Neural progenitor cell (in vitro differentiated cells): ENCODE data around the gene FCRL3. TPM values are rescaled to one million over a fixed set of nuclear protein-coding genes. Genes with fewer than 3 reads are reported as not detected.

Source experiments
- DNase-seq: peaks from one replicate; pipeline ENCODE4 v3.0.0-alpha.2; 2016; ENCODE audit warnings: low spot score
- H2AFZ ChIP-seq: fragments of 200-600 bp; sonication (generic); replicated peaks from 2 replicates; pipeline ENCODE4 v1.6.1; 2016; ENCODE audit warnings: antibody characterized with exemption
- H3F3A ChIP-seq: fragments of 200-600 bp; sonication (generic); 2 replicates; pipeline ENCODE4 v1.6.1; 2016; ENCODE audit warnings: antibody characterized with exemption, low read depth
- H3K27ac ChIP-seq: fragments of 200-600 bp; sonication (generic); 2 replicates; pipeline ENCODE4 v1.5.1; 2016; ENCODE audit warnings: mild to moderate bottlenecking
- H3K27me3 ChIP-seq: fragments of 200-600 bp; sonication (generic); 2 replicates; pipeline ENCODE4 v1.6.1; 2016; ENCODE audit warnings: mild to moderate bottlenecking, moderate library complexity
- H3K36me3 ChIP-seq: fragments of 200-600 bp; sonication (generic); 2 replicates; pipeline ENCODE4 v1.5.1; 2016
- H3K4me1 ChIP-seq: fragments of 200-600 bp; sonication (generic); 2 replicates; pipeline ENCODE4 v1.6.1; 2016; ENCODE audit warnings: mixed run types
- H3K4me2 ChIP-seq: fragments of 200-600 bp; sonication (generic); 2 replicates; pipeline ENCODE4 v1.6.1; 2016
- H3K4me3 ChIP-seq: fragments of 200-600 bp; sonication (generic); 2 replicates; pipeline ENCODE4 v1.5.1; 2016
- H3K79me2 ChIP-seq: fragments of 200-600 bp; sonication (generic); 2 replicates; pipeline ENCODE4 v1.6.1; 2016; ENCODE audit warnings: low read depth
- H3K9ac ChIP-seq: fragments of 200-600 bp; sonication (generic); 2 replicates; pipeline ENCODE4 v1.6.1; 2016
- H3K9me3 ChIP-seq: fragments of 200-600 bp; sonication (generic); 2 replicates; pipeline ENCODE4 v1.5.1; 2016; ENCODE audit warnings: low read depth
- H4K20me1 ChIP-seq: fragments of 200-600 bp; sonication (generic); 2 replicates; pipeline ENCODE4 v1.6.1; 2016; ENCODE audit warnings: low read depth
- H3K27ac Mint-ChIP-seq: 3 replicates; pipeline ENCODE4 v1.8.0; 2021; ENCODE audit warnings: mixed read lengths
- H3K27me3 Mint-ChIP-seq: 2 replicates; pipeline ENCODE4 v1.8.0; 2022; ENCODE audit warnings: low read depth, mild to moderate bottlenecking, inconsistent platforms, moderate library complexity, mixed read lengths; ENCODE audit not compliant: insufficient read depth
- H3K36me3 Mint-ChIP-seq: 3 replicates; pipeline ENCODE4 v1.8.0; 2021; ENCODE audit warnings: mixed read lengths
- H3K4me1 Mint-ChIP-seq: 3 replicates; pipeline ENCODE4 v1.8.0; 2021; ENCODE audit warnings: mixed read lengths
- H3K4me3 Mint-ChIP-seq: 3 replicates; pipeline ENCODE4 v1.8.0; 2021; ENCODE audit warnings: mild to moderate bottlenecking, moderate library complexity, mixed read lengths
- H3K9me3 Mint-ChIP-seq: 3 replicates; pipeline ENCODE4 v1.8.0; 2020; ENCODE audit warnings: mixed read lengths
- CTCF ChIP-seq: fragments of 200-600 bp; sonication (generic); IDR thresholded peaks from 2 replicates; pipeline ENCODE4 v1.5.1; 2017; ENCODE audit warnings: antibody characterized with exemption, mild to moderate bottlenecking
- EZH2 ChIP-seq: fragments of 200-600 bp; sonication (generic); IDR thresholded peaks from 2 replicates; pipeline ENCODE4 v1.6.1; 2017; ENCODE audit warnings: antibody characterized with exemption, mild to moderate bottlenecking, moderate library complexity
- EZH2phosphoT487 ChIP-seq: fragments of 200-600 bp; sonication (generic); IDR thresholded peaks from 2 replicates; pipeline ENCODE4 v1.6.1; 2017; ENCODE audit warnings: antibody characterized with exemption
- total RNA-seq: library from RNA; depleted of rRNA; stranded (reverse); fragments of >200 nt; gene quantifications from 2 replicates; pipeline ENCODE4 v1.2.3, GENCODE V29; 2015; ENCODE audit warnings: low replicate concordance

Gene FCRL3
- total RNA-seq, 1 donor from 2014 or later = not detected

DNA sequence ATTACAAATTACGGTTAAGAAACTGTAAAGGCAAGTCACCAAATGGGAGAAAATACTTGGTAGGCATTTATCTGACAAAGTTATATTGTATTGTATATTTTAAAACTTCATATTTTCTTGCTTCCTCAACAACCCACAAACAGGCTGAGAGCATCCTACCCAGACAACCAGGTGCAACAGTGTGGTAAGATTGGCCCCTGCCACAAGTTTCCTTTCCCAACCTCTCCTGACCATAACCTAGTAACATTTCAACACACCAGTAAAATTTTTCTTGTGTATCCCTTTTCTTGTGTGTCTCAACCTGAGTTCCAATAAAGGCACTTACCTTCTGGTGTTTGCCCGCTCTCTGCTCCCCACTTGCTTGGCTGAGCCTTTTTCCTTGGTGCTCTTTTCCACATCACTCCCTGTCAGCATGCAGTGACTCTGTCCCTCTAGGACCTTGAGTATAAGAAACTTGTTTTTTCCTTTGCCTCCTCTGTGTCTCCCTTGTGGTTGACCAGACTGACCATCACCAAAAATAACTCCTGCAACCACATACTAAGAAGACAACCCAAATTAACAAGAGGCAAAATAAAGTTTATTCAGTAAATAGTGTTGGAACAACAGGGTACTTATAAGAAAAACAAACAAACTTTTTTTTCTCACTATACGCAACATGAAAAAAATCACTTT, 40.9 kb downstream of the FCRL3 start:
- Histone ChIP-seq H3K9ac (no peak overlapping the region), H4K20me1 (no peaks in the 10 kb centered on the region), H3K79me2 (no peaks in the 10 kb centered on the region), H3K4me3 (no peak overlapping the region), H2AFZ (no peak overlapping the region), H3K36me3 (no peaks in the 10 kb centered on the region), H3K4me2 (no peak overlapping the region), H3K4me1 (no peaks in the 10 kb centered on the region), H3K27ac (no peak overlapping the region), H3K27me3 (no peaks in the 10 kb centered on the region), H3K9me3 (no peaks in the 10 kb centered on the region), H3F3A (no peaks in the 10 kb centered on the region)
- H3K27me3 Mint-ChIP-seq = peaks cover 2% of the 10 kb centered on the region
- H3K36me3 Mint-ChIP-seq = no peaks in the 10 kb centered on the region
- no peak overlapping the region for H3K27ac Mint-ChIP-seq
- no peak overlapping the region for H3K4me3 Mint-ChIP-seq
- no peaks in the 10 kb centered on the region for H3K4me1 Mint-ChIP-seq
- no peak for TF ChIP-seq CTCF
- no peak for TF ChIP-seq EZH2
- no peak for TF ChIP-seq EZH2phosphoT487
- H3K9me3 Mint-ChIP-seq = no peaks in the 10 kb centered on the region
- DNase-seq = no peak

DNA sequence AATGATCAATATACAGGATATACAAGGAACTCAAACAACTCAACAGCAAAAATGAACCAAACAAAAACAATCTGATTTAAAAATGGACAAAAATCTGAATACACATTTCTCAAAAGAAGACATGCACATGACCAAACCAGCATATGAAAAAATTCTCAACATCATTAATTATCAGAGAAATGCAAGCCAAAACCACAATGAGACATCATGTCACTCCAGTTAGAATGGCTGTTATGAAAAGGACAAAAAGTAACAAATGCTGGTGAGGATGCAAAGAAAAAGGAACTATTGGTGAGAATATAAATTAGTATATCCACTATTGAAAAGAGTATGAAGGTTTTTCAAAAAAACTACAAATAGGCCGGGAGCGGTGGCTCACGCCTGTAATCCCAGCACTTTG, 42.0 kb downstream of the FCRL3 start:
- H3K27ac ChIP-seq = no peak overlapping the region
- Mint-ChIP-seq H3K27me3 (peaks cover 2% of the 10 kb centered on the region), H3K27ac (no peak overlapping the region), H3K9me3 (no peaks in the 10 kb centered on the region), H3K36me3 (no peaks in the 10 kb centered on the region), H3K4me3 (no peak overlapping the region), H3K4me1 (no peaks in the 10 kb centered on the region)
- no peak overlapping the region for H3K4me3 ChIP-seq
- TF ChIP-seq EZH2 (no peak), CTCF (no peak), EZH2phosphoT487 (no peak)
- no peaks in the 10 kb centered on the region for H3K27me3 ChIP-seq
- H4K20me1 ChIP-seq = no peaks in the 10 kb centered on the region
- no peak for DNase-seq
- no peaks in the 10 kb centered on the region for H3F3A ChIP-seq
- H3K9me3 ChIP-seq = no peaks in the 10 kb centered on the region
- H3K36me3 ChIP-seq = no peaks in the 10 kb centered on the region
- no peak overlapping the region for H3K4me2 ChIP-seq
- H3K9ac ChIP-seq = no peak overlapping the region
- H3K4me1 ChIP-seq = no peaks in the 10 kb centered on the region
- H3K79me2 ChIP-seq = no peaks in the 10 kb centered on the region
- no peak overlapping the region for H2AFZ ChIP-seq

DNA sequence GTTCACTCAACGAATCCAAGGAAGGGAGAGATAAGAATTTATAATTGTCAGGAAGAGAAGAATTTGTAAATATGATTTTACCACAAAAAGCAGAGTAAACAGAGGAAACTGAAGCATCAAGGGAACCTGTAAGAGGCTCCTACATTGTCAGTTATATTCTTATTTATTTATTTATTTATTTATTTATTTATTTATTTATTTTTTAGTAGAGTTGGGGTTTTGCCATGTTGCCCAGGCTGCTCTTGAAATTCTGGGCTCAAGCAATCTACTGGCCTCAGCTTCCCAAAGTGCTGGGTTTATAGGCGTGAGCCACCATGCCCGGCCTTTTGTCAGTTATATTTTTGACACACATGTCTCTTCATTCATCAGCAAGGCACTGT, 47.1 kb downstream of the FCRL3 start:
- H3K79me2 ChIP-seq = no peaks in the 10 kb centered on the region
- no peak for TF ChIP-seq CTCF
- no peak for TF ChIP-seq EZH2
- no peak for TF ChIP-seq EZH2phosphoT487
- no peak for DNase-seq

More for the DNA sequence above, 47.1 kb downstream of the FCRL3 start:
- Mint-ChIP-seq H3K27me3 (no peaks in the 10 kb centered on the region), H3K4me1 (no peaks in the 10 kb centered on the region), H3K27ac (no peak overlapping the region), H3K9me3 (no peaks in the 10 kb centered on the region), H3K36me3 (no peaks in the 10 kb centered on the region), H3K4me3 (no peak overlapping the region)
- Histone ChIP-seq H4K20me1 (no peaks in the 10 kb centered on the region), H3K27me3 (no peaks in the 10 kb centered on the region), H3K4me3 (no peak overlapping the region), H3K36me3 (no peaks in the 10 kb centered on the region), H3K27ac (no peak overlapping the region), H3K9ac (no peak overlapping the region), H2AFZ (no peak overlapping the region), H3K4me2 (no peak overlapping the region), H3K9me3 (no peaks in the 10 kb centered on the region), H3F3A (no peaks in the 10 kb centered on the region), H3K4me1 (no peaks in the 10 kb centered on the region)
